A673 (cell line): ENCODE data around the gene LRPPRC.

Experiments used
- EZH2 ChIP-seq: fragments of 200-600 bp; sonication (generic); IDR thresholded peaks from 2 replicates; pipeline ENCODE4 v1.6.1; 2017; ENCODE audit warnings: borderline replicate concordance, low read depth, mild to moderate bottlenecking, mixed read lengths, antibody characterized with exemption, low read length; ENCODE audit not compliant: poor library complexity, severe bottlenecking
- TF ChIP-seq, protein P1 (sequence below): fragments of 300-800, 200-600 bp; sonication (generic); conservative IDR thresholded peaks from 2 replicates; pipeline ENCODE4 v1.5.1; 2017; ENCODE audit warnings: low read depth, mild to moderate bottlenecking, antibody characterized with exemption, low read length, moderate library complexity, mixed read lengths

DNA sequence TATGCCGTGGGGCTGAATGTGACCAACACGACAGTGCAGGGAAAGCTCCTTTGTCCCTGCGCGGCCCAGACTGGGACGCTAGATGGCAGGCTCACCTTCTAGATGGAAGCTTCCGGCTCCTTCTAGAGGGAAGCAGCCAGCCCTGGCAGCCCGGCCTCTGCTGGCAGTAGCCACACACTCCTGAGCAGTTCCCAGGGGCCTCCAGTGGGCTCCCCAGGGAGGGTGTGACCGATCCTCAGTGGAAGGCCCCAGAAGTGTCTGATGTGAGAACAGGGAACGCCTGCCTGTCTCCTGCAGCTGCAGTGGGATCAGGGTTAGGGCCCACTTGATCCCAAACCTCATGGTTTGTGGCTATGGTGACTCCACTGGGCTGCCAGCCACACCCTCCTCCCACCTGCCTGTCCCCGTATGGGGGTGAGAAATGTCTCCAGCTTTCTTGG, 48.5 kb upstream of the LRPPRC start:
- TF ChIP-seq, protein P1, sequence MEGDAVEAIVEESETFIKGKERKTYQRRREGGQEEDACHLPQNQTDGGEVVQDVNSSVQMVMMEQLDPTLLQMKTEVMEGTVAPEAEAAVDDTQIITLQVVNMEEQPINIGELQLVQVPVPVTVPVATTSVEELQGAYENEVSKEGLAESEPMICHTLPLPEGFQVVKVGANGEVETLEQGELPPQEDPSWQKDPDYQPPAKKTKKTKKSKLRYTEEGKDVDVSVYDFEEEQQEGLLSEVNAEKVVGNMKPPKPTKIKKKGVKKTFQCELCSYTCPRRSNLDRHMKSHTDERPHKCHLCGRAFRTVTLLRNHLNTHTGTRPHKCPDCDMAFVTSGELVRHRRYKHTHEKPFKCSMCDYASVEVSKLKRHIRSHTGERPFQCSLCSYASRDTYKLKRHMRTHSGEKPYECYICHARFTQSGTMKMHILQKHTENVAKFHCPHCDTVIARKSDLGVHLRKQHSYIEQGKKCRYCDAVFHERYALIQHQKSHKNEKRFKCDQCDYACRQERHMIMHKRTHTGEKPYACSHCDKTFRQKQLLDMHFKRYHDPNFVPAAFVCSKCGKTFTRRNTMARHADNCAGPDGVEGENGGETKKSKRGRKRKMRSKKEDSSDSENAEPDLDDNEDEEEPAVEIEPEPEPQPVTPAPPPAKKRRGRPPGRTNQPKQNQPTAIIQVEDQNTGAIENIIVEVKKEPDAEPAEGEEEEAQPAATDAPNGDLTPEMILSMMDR = peak; percentile 90
- no peak for TF ChIP-seq EZH2
